Measurements from ENCODE around the gene SLC38A3.

SLC38A3 gene

DNA sequence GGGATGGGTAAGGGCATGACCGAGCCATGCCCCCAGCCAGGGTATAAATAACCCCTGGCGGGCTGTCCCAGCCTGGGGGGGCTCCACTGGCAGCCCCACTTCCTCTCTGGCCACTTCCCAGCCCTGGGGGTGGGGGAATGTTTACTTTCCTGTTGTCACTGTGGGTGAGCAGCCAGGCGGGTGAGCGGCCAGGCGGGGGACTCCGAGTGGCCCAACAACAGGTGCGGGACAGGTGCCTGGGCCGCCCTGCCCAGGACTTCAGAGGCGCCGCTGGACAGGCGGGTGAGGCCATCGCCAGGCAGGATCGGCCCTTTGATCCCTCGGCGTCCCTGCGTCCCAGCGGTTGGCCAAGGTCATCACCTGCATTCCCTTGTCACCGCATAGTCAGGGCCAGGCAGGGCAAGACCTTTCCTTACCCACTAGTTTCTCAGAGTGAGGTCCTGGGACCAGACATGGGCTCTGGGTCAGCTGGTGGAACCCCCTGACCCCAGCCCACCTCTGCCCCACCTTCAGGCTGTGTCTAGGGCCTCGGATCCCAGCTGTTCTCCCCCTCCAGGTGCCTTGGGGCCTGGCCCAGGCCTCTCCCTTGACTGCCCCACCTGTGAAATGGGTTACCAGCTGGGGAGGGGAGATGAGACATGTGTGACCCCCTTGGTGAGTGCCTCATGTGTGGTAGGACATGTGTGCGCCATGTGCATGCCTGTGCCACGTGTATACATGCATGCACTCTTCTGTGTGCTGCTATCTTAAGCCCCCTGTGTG is 33.4 kb upstream of the SLC38A3 start:
- Histone ChIP-seq H3K9ac (peak overlapping the region in 8 of 11 experiments; percentile 6 to 37 (median 22); a peak in 9 of 22 replicates), H3K4me1 (peaks cover 51 to 79% (median 76%) of the 10 kb centered on the region in 10 experiments), H3K27me3 (no peaks in the 10 kb centered on the region), H3K9me3 (replicated peaks in 1 of 11) (no peaks in the 10 kb centered on the region), H3K4me3 (no peak overlapping the region; a peak in 1 of 20 replicates), H3K4me2 (peak overlapping the region; percentile 76 to 99 (median 84)), H4K20me1 (peaks cover 0 to 58% (median 0%) of the 10 kb centered on the region in 11 experiments; a peak in 7 of 22 replicates), H3K27ac (peak overlapping the region in 8 of 11 experiments; percentile 19 to 64 (median 50); a peak in 15 of 22 replicates), H3K36me3 (peaks cover 0 to 40% (median 22%) of the 10 kb centered on the region in 11 experiments; a peak in 14 of 22 replicates)
- TF ChIP-seq Cebpa-rat (IDR thresholded peaks at IDR 0.05): no peak

DNA sequence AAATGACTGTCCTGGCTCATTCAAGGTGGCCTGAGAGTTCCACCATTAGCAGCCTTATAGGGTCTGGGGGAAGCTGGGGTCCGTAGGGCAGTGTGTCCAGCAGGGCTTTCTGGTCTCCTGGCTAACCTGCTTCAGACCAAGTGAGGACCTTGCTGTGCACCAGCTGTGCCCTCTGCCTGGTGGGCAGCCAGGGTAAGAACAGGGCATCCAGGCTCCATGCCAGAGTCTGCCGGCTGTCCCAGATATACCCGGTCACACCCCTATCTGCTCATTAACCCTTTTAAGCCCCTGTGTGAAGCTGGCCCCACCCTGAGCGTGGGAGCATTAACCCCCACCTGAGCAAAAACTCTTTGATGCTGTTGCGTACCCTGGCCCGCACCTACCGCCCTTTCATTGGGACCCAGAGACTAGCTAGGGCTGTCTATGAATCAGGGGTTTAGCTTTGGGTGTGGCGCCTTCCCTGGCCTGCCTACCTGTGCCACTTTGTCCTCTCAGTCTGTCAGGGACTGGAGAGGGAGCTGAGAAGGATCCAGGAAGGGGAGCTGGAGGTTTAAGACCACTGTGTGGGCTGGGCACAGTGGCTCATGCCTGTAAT is 32.3 kb upstream of the SLC38A3 start:
- H3K4me2 ChIP-seq: peak overlapping the region in 7 of 11 experiments; percentile 2 to 87 (median 76); a peak in 5 of 22 replicates
- no peak overlapping the region for H3K4me3 ChIP-seq
- H3K9me3 ChIP-seq (replicated peaks in 1 of 11): no peaks in the 10 kb centered on the region
- H3K36me3 ChIP-seq: peaks cover 0 to 48% (median 28%) of the 10 kb centered on the region in 11 experiments; a peak in 14 of 22 replicates
- no peaks in the 10 kb centered on the region for H3K27me3 ChIP-seq
- no peak overlapping the region for H3K9ac ChIP-seq
- H3K27ac ChIP-seq: peak overlapping the region in 1 of 11 experiments; percentile 64; a peak in 1 of 22 replicates
- no peak for TF ChIP-seq Cebpa-rat (IDR thresholded peaks at IDR 0.05)
- peaks cover 0 to 52% (median 0%) of the 10 kb centered on the region in 11 experiments; a peak in 7 of 22 replicates for H4K20me1 ChIP-seq
- peaks cover 43 to 69% (median 66%) of the 10 kb centered on the region in 10 experiments for H3K4me1 ChIP-seq

DNA sequence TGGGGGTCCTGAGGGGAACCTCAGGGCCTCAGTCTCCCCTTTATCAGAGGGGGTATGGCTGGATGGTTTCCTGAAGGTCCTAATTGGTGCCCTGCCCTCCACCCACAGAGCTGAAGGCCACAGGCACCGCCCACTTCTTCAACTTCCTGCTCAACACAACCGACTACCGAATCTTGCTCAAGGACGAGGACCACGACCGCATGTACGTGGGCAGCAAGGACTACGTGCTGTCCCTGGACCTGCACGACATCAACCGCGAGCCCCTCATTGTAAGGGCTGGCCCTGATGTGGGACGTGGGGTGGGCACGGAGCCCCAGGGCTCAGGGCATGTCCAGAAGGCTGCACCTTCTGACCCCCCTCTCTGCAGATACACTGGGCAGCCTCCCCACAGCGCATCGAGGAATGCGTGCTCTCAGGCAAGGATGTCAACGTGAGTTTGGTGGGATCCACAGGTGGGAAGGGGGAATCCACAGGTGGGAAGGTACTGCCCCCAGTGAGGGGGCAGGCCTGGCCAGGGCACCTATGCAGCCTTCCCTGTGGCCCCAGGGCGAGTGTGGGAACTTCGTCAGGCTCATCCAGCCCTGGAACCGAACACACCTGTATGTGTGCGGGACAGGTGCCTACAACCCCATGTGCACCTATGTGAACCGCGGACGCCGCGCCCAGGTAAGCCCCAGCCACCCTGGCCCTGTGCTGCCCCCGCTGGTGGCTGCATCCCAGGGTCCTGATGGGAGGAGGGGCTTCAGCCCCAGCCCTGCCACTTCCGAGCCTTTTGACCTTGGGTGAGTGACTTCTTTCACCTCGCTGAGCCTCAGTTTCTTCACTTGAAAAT is 31.2 kb upstream of the SLC38A3 start:
- Histone ChIP-seq H4K20me1 (peaks cover 0 to 48% (median 0%) of the 10 kb centered on the region in 11 experiments; a peak in 7 of 22 replicates), H3K4me1 (peaks cover 31 to 57% (median 56%) of the 10 kb centered on the region in 10 experiments), H3K27ac (peak overlapping the region in 2 of 11 experiments; percentile 16 to 25; a peak in 2 of 22 replicates), H3K36me3 (peaks cover 0 to 51% (median 28%) of the 10 kb centered on the region in 11 experiments; a peak in 14 of 22 replicates), H3K4me2 (peak overlapping the region in 8 of 11 experiments; percentile 8 to 54 (median 44); a peak in 12 of 22 replicates), H3K27me3 (no peaks in the 10 kb centered on the region), H3K9me3 (replicated peaks in 1 of 11) (no peaks in the 10 kb centered on the region), H3K9ac (no peak overlapping the region), H3K4me3 (no peak overlapping the region)
- TF ChIP-seq Cebpa-rat (IDR thresholded peaks at IDR 0.05): no peak

DNA sequence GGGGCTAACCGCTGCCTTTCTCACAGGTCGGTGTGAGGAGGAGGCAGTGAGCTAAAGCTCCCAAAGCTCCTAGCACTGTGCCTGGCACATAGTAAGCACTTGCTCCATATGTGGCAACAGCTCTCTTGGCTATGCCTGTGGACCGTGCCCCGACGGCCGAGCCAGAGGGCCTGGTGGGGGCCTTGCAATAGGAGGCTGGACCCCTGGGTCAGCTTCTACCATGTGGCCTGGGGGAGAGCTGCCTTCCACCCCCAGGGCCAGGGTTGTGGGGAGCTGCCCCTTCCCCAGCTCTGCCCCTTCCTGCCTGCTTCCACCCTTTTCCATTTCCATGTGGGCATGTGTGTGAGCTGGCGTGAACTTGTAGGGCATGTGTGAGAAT is 30.6 kb upstream of the SLC38A3 start:
- Histone ChIP-seq H3K27me3 (no peaks in the 10 kb centered on the region), H3K4me1 (peaks cover 29 to 51% (median 50%) of the 10 kb centered on the region in 10 experiments), H3K9ac (no peak overlapping the region), H4K20me1 (peaks cover 0 to 42% (median 0%) of the 10 kb centered on the region in 11 experiments; a peak in 7 of 22 replicates), H3K9me3 (replicated peaks in 1 of 11) (no peaks in the 10 kb centered on the region), H3K4me3 (no peak overlapping the region), H3K27ac (peak overlapping the region in 1 of 11 experiments; percentile 16; a peak in 1 of 22 replicates), H3K4me2 (no peak overlapping the region), H3K36me3 (peaks cover 0 to 49% (median 28%) of the 10 kb centered on the region in 11 experiments; a peak in 14 of 22 replicates)
- TF ChIP-seq Cebpa-rat (IDR thresholded peaks at IDR 0.05): no peak

DNA sequence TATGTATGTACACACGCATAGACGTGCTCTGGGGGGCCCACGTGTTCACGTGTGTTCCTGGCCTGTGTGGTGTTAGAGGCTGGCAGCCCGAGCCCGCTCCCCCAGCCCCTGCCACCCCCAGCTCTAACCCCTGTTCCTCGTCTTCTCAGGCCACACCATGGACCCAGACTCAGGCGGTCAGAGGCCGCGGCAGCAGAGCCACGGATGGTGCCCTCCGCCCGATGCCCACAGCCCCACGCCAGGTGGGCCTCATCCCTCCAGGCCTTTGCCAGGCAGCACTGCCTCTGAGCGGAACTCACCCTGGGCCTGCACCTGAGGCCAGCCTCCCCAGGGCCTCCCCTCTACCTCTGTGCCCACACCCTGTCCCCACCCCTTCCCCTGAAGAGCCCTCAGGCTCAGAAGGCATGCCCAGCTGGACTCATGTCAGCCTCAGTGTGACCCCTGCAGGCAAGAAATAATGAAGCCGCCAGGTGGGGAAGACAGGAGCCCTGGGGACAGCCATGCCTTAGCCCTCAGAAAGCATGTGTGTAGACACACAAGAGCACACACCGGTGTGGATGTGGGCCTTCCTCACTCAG is 30.0 kb upstream of the SLC38A3 start:
- no peak overlapping the region for H3K4me3 ChIP-seq

DNA sequence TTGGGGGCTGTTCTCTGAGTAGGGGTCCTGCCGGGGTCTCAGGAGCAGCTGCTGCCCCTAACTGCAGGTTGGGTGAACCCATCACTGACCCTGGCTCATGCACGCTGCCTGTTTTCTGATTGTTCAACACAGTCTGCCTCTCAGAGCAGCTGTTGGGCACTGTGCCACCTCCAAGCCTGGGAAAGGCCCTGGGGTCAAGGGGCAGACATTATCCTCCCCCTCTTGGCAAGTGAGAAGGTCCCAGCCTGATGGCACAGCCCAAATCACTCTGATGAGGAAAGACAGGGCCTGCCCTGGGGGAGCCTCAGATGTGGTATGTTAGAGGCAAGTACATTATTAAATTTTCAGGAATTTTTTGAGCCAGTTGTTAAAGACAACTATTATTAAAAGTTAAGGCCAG is 27.7 kb upstream of the SLC38A3 start:
- H3K4me1 ChIP-seq: peaks cover 3 to 23% (median 22%) of the 10 kb centered on the region in 10 experiments; a peak in 18 of 20 replicates
- no peak overlapping the region for H3K27ac ChIP-seq
- no peak overlapping the region for H3K4me2 ChIP-seq
- no peaks in the 10 kb centered on the region for H3K9me3 ChIP-seq (replicated peaks in 1 of 11)
- H3K36me3 ChIP-seq: peaks cover 0 to 56% (median 37%) of the 10 kb centered on the region in 11 experiments; a peak in 14 of 22 replicates
- no peak overlapping the region for H3K4me3 ChIP-seq
- H3K27me3 ChIP-seq: no peaks in the 10 kb centered on the region
- TF ChIP-seq Cebpa-rat (IDR thresholded peaks at IDR 0.05): no peak
- H4K20me1 ChIP-seq: peaks cover 0 to 19% (median 0%) of the 10 kb centered on the region in 11 experiments; a peak in 5 of 22 replicates
- no peak overlapping the region for H3K9ac ChIP-seq

More for the DNA sequence above, 30.0 kb upstream of the SLC38A3 start:
- Histone ChIP-seq H3K27ac (no peak overlapping the region), H3K36me3 (peaks cover 0 to 44% (median 28%) of the 10 kb centered on the region in 11 experiments; a peak in 14 of 22 replicates), H3K4me1 (peaks cover 26 to 46% (median 45%) of the 10 kb centered on the region in 10 experiments), H3K4me2 (no peak overlapping the region), H3K9ac (no peak overlapping the region), H4K20me1 (peaks cover 0 to 37% (median 0%) of the 10 kb centered on the region in 11 experiments; a peak in 7 of 22 replicates), H3K27me3 (no peaks in the 10 kb centered on the region), H3K9me3 (replicated peaks in 1 of 11) (no peaks in the 10 kb centered on the region)
- TF ChIP-seq Cebpa-rat (IDR thresholded peaks at IDR 0.05): no peak

DNA sequence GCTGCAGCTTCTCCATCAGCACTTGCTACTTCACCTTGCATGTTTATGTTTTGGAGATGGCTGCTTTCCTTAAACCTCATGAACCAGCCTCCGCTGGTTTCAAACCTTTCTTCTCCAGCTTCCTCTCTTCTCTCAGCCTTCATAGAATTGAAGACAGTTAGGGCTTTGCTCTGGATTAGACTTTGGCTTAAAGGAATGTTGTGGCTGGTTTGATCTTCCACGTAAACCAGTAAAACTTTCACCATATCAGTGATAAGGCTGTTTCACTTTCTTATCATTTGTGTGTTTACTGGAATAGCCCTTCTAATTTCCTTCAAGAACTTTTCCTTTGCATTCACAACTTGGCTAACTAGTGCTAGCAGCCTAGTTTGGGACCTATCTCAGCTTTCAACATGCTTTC is 25.4 kb upstream of the SLC38A3 start:
- H3K9me3 ChIP-seq (replicated peaks in 1 of 11): no peaks in the 10 kb centered on the region
- no peaks in the 10 kb centered on the region for H3K27me3 ChIP-seq
- no peak for TF ChIP-seq Cebpa-rat (IDR thresholded peaks at IDR 0.05)
- no peak overlapping the region for H3K9ac ChIP-seq
- H3K27ac ChIP-seq: no peak overlapping the region
- H4K20me1 ChIP-seq: no peaks in the 10 kb centered on the region; a peak in 2 of 22 replicates
- no peak overlapping the region for H3K4me3 ChIP-seq
- H3K36me3 ChIP-seq: peaks cover 0 to 66% (median 34%) of the 10 kb centered on the region in 11 experiments; a peak in 14 of 22 replicates
- H3K4me2 ChIP-seq: no peak overlapping the region; a peak in 1 of 22 replicates
- peaks cover 0 to 5% (median 0%) of the 10 kb centered on the region in 10 experiments; a peak in 5 of 20 replicates for H3K4me1 ChIP-seq

DNA sequence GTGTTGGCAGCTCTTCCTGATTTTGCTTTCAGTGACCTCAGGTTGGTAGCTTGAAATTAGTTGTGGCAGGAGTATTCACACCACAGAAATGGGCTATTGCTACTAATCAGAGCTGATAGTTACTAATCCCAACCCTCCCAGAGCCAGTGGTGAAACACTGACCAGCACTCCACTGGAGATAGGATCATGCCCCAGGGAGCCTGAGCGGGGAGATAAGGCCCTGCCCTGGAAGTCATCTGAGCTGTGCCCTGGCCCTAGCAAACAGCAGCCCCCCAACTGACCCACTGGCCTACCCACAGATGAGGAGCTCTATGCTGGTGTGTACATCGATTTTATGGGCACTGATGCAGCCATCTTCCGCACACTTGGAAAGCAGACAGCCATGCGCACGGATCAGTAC is 23.1 kb upstream of the SLC38A3 start:
- Histone ChIP-seq H3K4me2 (no peak overlapping the region), H3K4me1 (peaks cover 0 to 5% (median 0%) of the 10 kb centered on the region in 10 experiments; a peak in 1 of 20 replicates), H3K36me3 (peaks cover 0 to 67% (median 40%) of the 10 kb centered on the region in 11 experiments; a peak in 14 of 22 replicates), H3K9ac (no peak overlapping the region), H3K27ac (no peak overlapping the region), H4K20me1 (peaks cover 0 to 9% (median 0%) of the 10 kb centered on the region in 11 experiments; a peak in 2 of 22 replicates), H3K4me3 (no peak overlapping the region), H3K27me3 (no peaks in the 10 kb centered on the region), H3K9me3 (replicated peaks in 1 of 11) (no peaks in the 10 kb centered on the region)
- TF ChIP-seq Cebpa-rat (IDR thresholded peaks at IDR 0.05): no peak

Measured in BLaER1 treated with 17β-estradiol and CSF1 and Interleukin-3, amounts not matched to agents 10 nM and 100 nM (cell line).